HCT116 (cell line): ENCODE results near the gene PITPNM1. TPM values are rescaled to one million over a fixed set of nuclear protein-coding genes. Genes with fewer than 3 reads are reported as not detected.
A peak's percentile ranks its signal among the peaks of the same experiment; 100 is the strongest.

Experiments
- ATAC-seq: fragments of 200-7000 bp; cut with Tn5 transposase; 2 replicates; pipeline ENCODE4 v1.9.1; 2020; ENCODE audit warnings: mild to moderate bottlenecking, moderate library complexity
- BruUV-seq: library from RNA; stranded (reverse); fragments of 400-500 nt; replicated peaks from 2 replicates; lab custom pipeline; 2021; lab: Mats Ljungman, UMichigan
- CTCF ChIA-PET: fragments of 300-600 bp; sonication (Branson Sonifier 250); formaldehyde crosslinking; loops from one replicate; lab custom pipeline; 2021; ENCODE audit warnings: antibody characterized with exemption; lab: Charles Lee
- POLR2A ChIA-PET: fragments of 300-600, 350-600 bp; sonication (Branson Sonifier 250); formaldehyde crosslinking; loops from one replicate; lab custom pipeline; 2021; ENCODE audit warnings: antibody characterized with exemption; lab: Charles Lee
- RAD21 ChIA-PET, 2 experiments: fragments of 300-600 bp; sonication (Branson Sonifier 250); formaldehyde crosslinking; loops; one replicate each; lab custom pipeline; 2023; ENCODE audit warnings: low total read pairs in 2 of 2; ENCODE audit not compliant: uncharacterized antibody in 2 of 2, unreplicated experiment in 2 of 2, low non-redundant PET in 1 of 2; lab: Charles Lee
- DNase-seq: peaks from one replicate; pipeline ENCODE4 v3.0.0-alpha.2; 2010; ENCODE audit warnings: low read depth, low spot score
- H2AFZ ChIP-seq: fragments of 200-600 bp; shearing (Covaris generic), sonication (generic); 2 replicates; pipeline ENCODE4 v1.6.1; 2017; ENCODE audit warnings: low read depth, mixed run types, mixed read lengths, antibody characterized with exemption, low read length; ENCODE audit not compliant: poor library complexity, severe bottlenecking
- H3K27ac ChIP-seq: 2 replicates; pipeline ENCODE4 v1.5.1; 2012; ENCODE audit warnings: low read depth, low read length
- H3K27me3 ChIP-seq: fragments of 200-600 bp; sonication (generic); 2 replicates; pipeline ENCODE4 v1.6.1; 2016; ENCODE audit warnings: mixed run types, low read length, mixed read lengths; ENCODE audit not compliant: insufficient read depth
- H3K36me3 ChIP-seq, 2 experiments: fragments of 200-500 bp in 1 of 2; fragments of 200-600 bp in 1 of 2; sonication (Bioruptor generic) in 1 of 2; sonication (generic) in 1 of 2; 2 replicates each; pipeline versions ENCODE4 v1.5.1 to v1.6.1; 2014 to 2016; ENCODE audit warnings: low read length in 2 of 2, inconsistent platforms in 1 of 2, mixed read lengths in 1 of 2, mixed run types in 1 of 2; ENCODE audit not compliant: insufficient read depth in 2 of 2, control insufficient read depth in 1 of 2
- H3K4me1 ChIP-seq, 2 experiments: fragments of 200-600 bp in 1 of 2; sonication (generic) in 1 of 2; 2 replicates each; pipeline versions ENCODE4 v1.5.1 to v1.6.1; 2012 to 2017; ENCODE audit warnings: low read length in 2 of 2, inconsistent platforms in 1 of 2, mild to moderate bottlenecking in 1 of 2, mixed read lengths in 1 of 2, mixed run types in 1 of 2, moderate library complexity in 1 of 2; ENCODE audit not compliant: insufficient read depth in 2 of 2, control insufficient read depth in 1 of 2
- H3K4me2 ChIP-seq: fragments of 200-600 bp; sonication (generic); 2 replicates; pipeline ENCODE4 v1.6.1; 2017; ENCODE audit warnings: mixed run types, low read length, mixed read lengths
- H3K4me3 ChIP-seq, 2 experiments: fragments of 200-600 bp in 1 of 2; sonication (generic) in 1 of 2; replicated peaks in 1 of 2; 2 replicates each; pipeline ENCODE4 v1.5.1; 2011 to 2016; ENCODE audit warnings: low read length in 2 of 2, control low read depth in 1 of 2, low read depth in 1 of 2, mild to moderate bottlenecking in 1 of 2, mixed read lengths in 1 of 2, mixed run types in 1 of 2
- H3K79me2 ChIP-seq: fragments of 200-600 bp; sonication (generic); 2 replicates; pipeline ENCODE4 v1.6.1; 2017; ENCODE audit warnings: mild to moderate bottlenecking, mixed run types, low read length, moderate library complexity, mixed read lengths; ENCODE audit not compliant: insufficient read depth
- H3K9ac ChIP-seq: fragments of 200-600 bp; sonication (generic); 2 replicates; pipeline ENCODE4 v1.6.1; 2016; ENCODE audit warnings: low read length, mixed read lengths
- H3K9me2 ChIP-seq: fragments of 200-600 bp; sonication (generic), shearing (Covaris generic); 2 replicates; pipeline ENCODE4 v1.6.1; 2017; ENCODE audit warnings: mixed run types, mild to moderate bottlenecking, moderate library complexity; ENCODE audit not compliant: insufficient read depth
- H3K9me3 ChIP-seq, 2 experiments: fragments of 200-500 bp in 1 of 2; fragments of 200-600 bp in 1 of 2; sonication (Bioruptor generic) in 1 of 2; sonication (generic) in 1 of 2; 2 replicates each; pipeline ENCODE4 v1.6.1; 2014 to 2017; ENCODE audit warnings: low read length in 2 of 2, mixed read lengths in 2 of 2, inconsistent platforms in 1 of 2, low read depth in 1 of 2, mild to moderate bottlenecking in 1 of 2, mixed run types in 1 of 2, moderate library complexity in 1 of 2; ENCODE audit not compliant: control insufficient read depth in 1 of 2, insufficient read depth in 1 of 2
- H4K20me1 ChIP-seq: fragments of 200-600 bp; sonication (generic), shearing (Covaris generic); 2 replicates; pipeline ENCODE4 v1.6.1; 2017; ENCODE audit warnings: mixed run types, mild to moderate bottlenecking, moderate library complexity; ENCODE audit not compliant: insufficient read depth
- CBX3 ChIP-seq: IDR thresholded peaks from 2 replicates; pipeline ENCODE4 v1.6.1; 2012; ENCODE audit warnings: low read depth
- CEBPB ChIP-seq: IDR thresholded peaks from 2 replicates; pipeline ENCODE4 v1.6.1; 2012; ENCODE audit warnings: low read depth
- EGR1 ChIP-seq: IDR thresholded peaks from 2 replicates; pipeline ENCODE4 v1.6.1; 2012; ENCODE audit warnings: low read depth
- POLR2A ChIP-seq: IDR thresholded peaks from 2 replicates; pipeline ENCODE4 v1.7.0; 2011; ENCODE audit warnings: borderline replicate concordance; ENCODE audit not compliant: insufficient read depth, insufficient read length; ENCODE audit errors: extremely low read depth
- RAD21 ChIP-seq: IDR thresholded peaks from 2 replicates; pipeline ENCODE4 v1.6.1; 2012; ENCODE audit warnings: low read depth, mild to moderate bottlenecking
- SIN3A ChIP-seq: IDR thresholded peaks from 2 replicates; pipeline ENCODE4 v1.6.1; 2012; ENCODE audit warnings: low read depth
- SRF ChIP-seq: IDR thresholded peaks from 2 replicates; pipeline ENCODE4 v1.6.1; 2012; ENCODE audit warnings: low read depth
- YY1 ChIP-seq: IDR thresholded peaks from 2 replicates; pipeline ENCODE4 v1.6.1; 2011; ENCODE audit warnings: low read length, low read depth, moderate library complexity, mild to moderate bottlenecking; ENCODE audit not compliant: insufficient replicate concordance; ENCODE audit errors: extremely low read depth
- ZBTB33 ChIP-seq: IDR thresholded peaks from 2 replicates; pipeline ENCODE4 v1.6.1; 2011; ENCODE audit warnings: mild to moderate bottlenecking, low read length, moderate library complexity; ENCODE audit not compliant: insufficient replicate concordance; ENCODE audit errors: extremely low read depth
- ZFX ChIP-seq: fragments of 450-650 bp; IDR thresholded peaks from 2 replicates; pipeline ENCODE4 v1.6.1; 2017
- ZNF274 ChIP-seq: fragments of 200-500 bp; sonication (Bioruptor generic); IDR thresholded peaks from 2 replicates; pipeline ENCODE4 v1.6.1; 2014; ENCODE audit warnings: mild to moderate bottlenecking, low read depth, low read length, inconsistent platforms
- intact Hi-C: fragments of 100-400 bp; cut with micrococcal nuclease; formaldehyde crosslinking; loops from 2 replicates; pipeline ENCODE4 v1.10.0; 2022
- total RNA-seq: library from RNA; stranded (reverse); gene quantifications from one replicate; pipeline ENCODE4 v1.2.1, GENCODE V29; 2021; ENCODE audit not compliant: unreplicated experiment
- TF ChIP-seq, protein P1 (sequence below): IDR thresholded peaks from 2 replicates; pipeline ENCODE4 v1.6.1; 2012; ENCODE audit warnings: low read depth

Gene PITPNM1
- total RNA-seq, 1 experiment from 2014 or later = 79.5 TPM

DNA sequence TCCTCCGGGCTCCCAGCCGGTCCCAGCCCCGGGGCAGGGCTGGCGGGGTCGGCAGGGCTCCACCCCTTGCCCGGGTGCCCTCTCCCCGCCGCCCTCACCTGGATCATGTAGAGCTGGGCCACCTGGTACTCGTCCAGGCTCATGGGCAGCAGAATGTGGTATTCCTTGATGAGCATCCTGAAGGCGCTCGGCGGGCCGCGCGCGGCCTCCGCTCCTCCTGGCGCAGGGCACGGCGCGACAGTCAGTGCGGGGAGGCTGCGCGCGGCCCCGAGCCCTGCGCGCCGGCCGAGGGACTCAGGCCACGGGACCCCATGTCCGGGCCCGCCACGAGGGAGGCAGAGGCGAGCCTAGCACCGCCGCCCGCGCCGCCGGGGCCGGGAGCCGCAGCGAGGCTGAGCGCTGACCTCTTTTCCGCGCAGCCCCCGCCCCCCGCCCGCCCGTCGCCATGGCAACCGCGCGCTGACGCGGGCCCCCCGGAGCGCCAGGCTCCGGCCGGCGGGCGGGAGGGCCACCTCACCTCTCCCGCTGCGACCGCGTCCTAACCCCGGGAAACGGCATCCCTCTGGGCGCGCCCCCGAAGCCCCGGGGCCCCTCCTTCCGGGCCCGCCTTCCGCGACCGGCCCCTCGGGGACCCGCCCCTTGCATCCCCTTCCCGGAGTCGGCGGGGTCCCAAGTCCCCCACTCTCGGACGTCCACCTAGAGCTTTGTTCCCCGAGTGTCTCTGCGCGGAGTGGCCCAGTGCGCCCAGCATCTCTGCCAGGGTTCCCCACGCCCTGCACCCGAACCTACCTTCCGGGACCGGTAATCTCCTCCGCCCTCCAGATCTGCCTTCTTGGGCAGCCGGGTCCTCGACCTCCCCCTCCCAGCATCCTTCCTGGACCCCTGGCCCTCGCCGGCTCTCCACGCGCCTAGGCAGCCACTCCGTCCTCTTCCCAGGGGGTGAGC, 886 bp downstream of the PITPNM1 start (continued):
- no peak for TF ChIP-seq ZFX
- TF ChIP-seq CEBPB = no peak
- TF ChIP-seq SRF = no peak
- TF ChIP-seq, protein P1, sequence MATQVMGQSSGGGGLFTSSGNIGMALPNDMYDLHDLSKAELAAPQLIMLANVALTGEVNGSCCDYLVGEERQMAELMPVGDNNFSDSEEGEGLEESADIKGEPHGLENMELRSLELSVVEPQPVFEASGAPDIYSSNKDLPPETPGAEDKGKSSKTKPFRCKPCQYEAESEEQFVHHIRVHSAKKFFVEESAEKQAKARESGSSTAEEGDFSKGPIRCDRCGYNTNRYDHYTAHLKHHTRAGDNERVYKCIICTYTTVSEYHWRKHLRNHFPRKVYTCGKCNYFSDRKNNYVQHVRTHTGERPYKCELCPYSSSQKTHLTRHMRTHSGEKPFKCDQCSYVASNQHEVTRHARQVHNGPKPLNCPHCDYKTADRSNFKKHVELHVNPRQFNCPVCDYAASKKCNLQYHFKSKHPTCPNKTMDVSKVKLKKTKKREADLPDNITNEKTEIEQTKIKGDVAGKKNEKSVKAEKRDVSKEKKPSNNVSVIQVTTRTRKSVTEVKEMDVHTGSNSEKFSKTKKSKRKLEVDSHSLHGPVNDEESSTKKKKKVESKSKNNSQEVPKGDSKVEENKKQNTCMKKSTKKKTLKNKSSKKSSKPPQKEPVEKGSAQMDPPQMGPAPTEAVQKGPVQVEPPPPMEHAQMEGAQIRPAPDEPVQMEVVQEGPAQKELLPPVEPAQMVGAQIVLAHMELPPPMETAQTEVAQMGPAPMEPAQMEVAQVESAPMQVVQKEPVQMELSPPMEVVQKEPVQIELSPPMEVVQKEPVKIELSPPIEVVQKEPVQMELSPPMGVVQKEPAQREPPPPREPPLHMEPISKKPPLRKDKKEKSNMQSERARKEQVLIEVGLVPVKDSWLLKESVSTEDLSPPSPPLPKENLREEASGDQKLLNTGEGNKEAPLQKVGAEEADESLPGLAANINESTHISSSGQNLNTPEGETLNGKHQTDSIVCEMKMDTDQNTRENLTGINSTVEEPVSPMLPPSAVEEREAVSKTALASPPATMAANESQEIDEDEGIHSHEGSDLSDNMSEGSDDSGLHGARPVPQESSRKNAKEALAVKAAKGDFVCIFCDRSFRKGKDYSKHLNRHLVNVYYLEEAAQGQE = no peak
- no peak for TF ChIP-seq RAD21

- CTCF ChIA-PET = no interaction called here
- TF ChIP-seq POLR2A (no peak), EGR1 (no peak), ZNF274 (no peak), YY1 (no peak), CBX3 (no peak), ZBTB33 (no peak), SIN3A (no peak)
- TF ChIP-seq, protein P1 = no peak
Measured at GRCh38 chr11:67503119-67504004, 1.8 kb downstream of the PITPNM1 start.

More at GRCh38 chr11:67503119-67504004, 1.8 kb downstream of the PITPNM1 start:
- no peak for ATAC-seq
- ChIA-PET RAD21 (no interaction called here), POLR2A (no interaction called here)
- peak overlapping the region; percentile 88 for H3K4me2 ChIP-seq
- H3K9me2 ChIP-seq = no peaks in the 10 kb centered on the region
- H2AFZ ChIP-seq = no peak overlapping the region
- H3K9ac ChIP-seq = peak overlapping the region; percentile 95
- peak overlapping the region; percentile 91 to 98 for H3K4me3 ChIP-seq
- H3K9me3 ChIP-seq = no peaks in the 10 kb centered on the region
- peaks cover 8 to 10% of the 10 kb centered on the region in 2 experiments; a peak in 3 of 4 replicates for H3K36me3 ChIP-seq
- H3K27ac ChIP-seq = peak overlapping the region; percentile 93
- H3K4me1 ChIP-seq = peaks cover 28 to 35% of the 10 kb centered on the region in 2 experiments
- DNase-seq = no peak
- no peaks in the 10 kb centered on the region for H3K27me3 ChIP-seq
- peaks cover 29% of the 10 kb centered on the region for H3K79me2 ChIP-seq
- no peaks in the 10 kb centered on the region for H4K20me1 ChIP-seq
- intact Hi-C loops = no loop called here
- BruUV-seq = no TSS peak
